Measurements from ENCODE around the gene ZNF423.

The ZNF423 gene

DNA sequence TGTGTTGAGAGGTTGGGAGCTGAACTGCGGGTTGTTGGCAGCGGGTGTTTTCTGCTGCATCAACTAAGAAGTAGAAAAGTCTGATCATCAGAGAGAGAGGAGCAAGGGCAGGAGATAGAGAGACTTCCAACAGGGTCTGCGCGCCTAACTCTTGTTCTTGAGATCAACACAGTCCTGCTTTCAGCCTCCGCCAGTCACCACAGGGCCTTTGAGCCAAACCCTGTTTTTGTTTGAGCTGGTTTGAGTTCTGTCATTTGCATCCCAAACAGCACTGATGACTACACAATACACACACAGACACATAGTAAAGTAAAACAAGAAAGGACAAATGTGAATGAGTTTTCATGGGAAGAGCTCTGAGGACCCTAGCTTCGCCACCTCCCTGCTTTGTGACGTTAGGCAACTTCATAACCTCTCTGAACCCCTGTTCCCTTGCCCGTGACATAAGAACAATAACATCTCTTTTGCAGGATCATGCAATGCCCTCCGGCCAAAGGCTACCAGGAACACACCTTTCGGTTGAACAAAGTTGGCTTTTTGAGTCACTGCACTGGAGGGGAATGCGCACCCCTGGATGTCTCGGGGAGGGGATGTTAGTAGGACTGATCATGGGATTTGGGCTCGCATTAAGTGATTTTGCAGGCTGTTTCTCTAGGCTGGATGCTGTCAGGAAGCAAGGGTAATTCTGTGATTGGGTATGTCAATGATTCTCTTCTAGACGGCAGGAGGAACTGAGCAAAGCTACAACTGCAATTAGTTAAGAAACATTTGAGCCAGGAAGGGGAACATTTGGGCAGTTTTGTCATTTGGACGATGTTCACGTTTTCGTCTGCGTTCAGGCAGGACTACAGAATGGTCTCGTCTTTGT, 390.0 kb downstream of the ZNF423 start:
- H3K4me3 ChIP-seq (ENCODE audit: low read depth, low read length), result peak overlapping the region; percentile 72; the same call in 1 of the 2 replicates
- H3K36me3 ChIP-seq (ENCODE audit: control insufficient read depth, insufficient read depth, low read length), result no peaks in the 10 kb centered on the region
- H3K27ac ChIP-seq (ENCODE audit: low read depth, low read length), result no peak overlapping the region
- peaks cover 9% of the 10 kb centered on the region for H3K4me1 ChIP-seq (ENCODE audit: control insufficient read depth, insufficient read depth, low read length)
- H3K9ac ChIP-seq (ENCODE audit: low read length), result peak overlapping the region; percentile 46
- H3K9me3 ChIP-seq (ENCODE audit: control insufficient read depth, insufficient read depth, low read depth, low read length), result no peaks in the 10 kb centered on the region
- peaks cover 25% of the 10 kb centered on the region for H3K27me3 ChIP-seq (ENCODE audit: control insufficient read depth, insufficient read depth, low read length)

GRCh38 chr16:49464877-49465504, 390.9 kb downstream of the ZNF423 start:
- peaks cover 9% of the 10 kb centered on the region for H3K4me1 ChIP-seq (ENCODE audit: control insufficient read depth, insufficient read depth, low read length)

GRCh38 chr16:49464093-49464492, 391.8 kb downstream of the ZNF423 start:
- peaks cover 9% of the 10 kb centered on the region for H3K4me1 ChIP-seq (ENCODE audit: control insufficient read depth, insufficient read depth, low read length)
- no peaks in the 10 kb centered on the region for H3K9me3 ChIP-seq (ENCODE audit: control insufficient read depth, insufficient read depth, low read depth, low read length)
- H3K4me3 ChIP-seq (ENCODE audit: low read depth, low read length), result no peak overlapping the region
- H3K27ac ChIP-seq (ENCODE audit: low read depth, low read length), result no peak overlapping the region
- H3K36me3 ChIP-seq (ENCODE audit: control insufficient read depth, insufficient read depth, low read length), result no peaks in the 10 kb centered on the region
- peaks cover 25% of the 10 kb centered on the region for H3K27me3 ChIP-seq (ENCODE audit: control insufficient read depth, insufficient read depth, low read length)
- H3K9ac ChIP-seq (ENCODE audit: low read length), result no peak overlapping the region

More at GRCh38 chr16:49464877-49465504, 390.9 kb downstream of the ZNF423 start:
- H3K27me3 ChIP-seq (ENCODE audit: control insufficient read depth, insufficient read depth, low read length), result peaks cover 25% of the 10 kb centered on the region
- H3K36me3 ChIP-seq (ENCODE audit: control insufficient read depth, insufficient read depth, low read length), result no peaks in the 10 kb centered on the region
- no peak overlapping the region for H3K27ac ChIP-seq (ENCODE audit: low read depth, low read length)
- no peaks in the 10 kb centered on the region for H3K9me3 ChIP-seq (ENCODE audit: control insufficient read depth, insufficient read depth, low read depth, low read length)
- peak overlapping the region; percentile 72 for H3K4me3 ChIP-seq (ENCODE audit: low read depth, low read length)
- H3K9ac ChIP-seq (ENCODE audit: low read length), result peak overlapping the region; percentile 46

- peaks cover 9% of the 10 kb centered on the region for H3K4me1 ChIP-seq (ENCODE audit: control insufficient read depth, insufficient read depth, low read length)
- H3K4me3 ChIP-seq (ENCODE audit: low read depth, low read length), result no peak overlapping the region
- no peak overlapping the region for H3K9ac ChIP-seq (ENCODE audit: low read length)
- H3K9me3 ChIP-seq (ENCODE audit: control insufficient read depth, insufficient read depth, low read depth, low read length), result no peaks in the 10 kb centered on the region
- peaks cover 25% of the 10 kb centered on the region for H3K27me3 ChIP-seq (ENCODE audit: control insufficient read depth, insufficient read depth, low read length)
- no peaks in the 10 kb centered on the region for H3K36me3 ChIP-seq (ENCODE audit: control insufficient read depth, insufficient read depth, low read length)
- no peak overlapping the region for H3K27ac ChIP-seq (ENCODE audit: low read depth, low read length)
Measured at GRCh38 chr16:49463529-49463928, 392.4 kb downstream of the ZNF423 start.

- H3K27me3 ChIP-seq (ENCODE audit: control insufficient read depth, insufficient read depth, low read length), result peaks cover 25% of the 10 kb centered on the region
- no peak overlapping the region for H3K4me3 ChIP-seq (ENCODE audit: low read depth, low read length)
- no peak overlapping the region for H3K27ac ChIP-seq (ENCODE audit: low read depth, low read length)
Measured at GRCh38 chr16:49462989-49463371, 392.9 kb downstream of the ZNF423 start.

GRCh38 chr16:49462362-49462988, 393.4 kb downstream of the ZNF423 start:
- Histone ChIP-seq H3K9me3 (ENCODE audit: control insufficient read depth, insufficient read depth, low read depth, low read length) (no peaks in the 10 kb centered on the region), H3K4me1 (ENCODE audit: control insufficient read depth, insufficient read depth, low read length) (peaks cover 9% of the 10 kb centered on the region), H3K27ac (ENCODE audit: low read depth, low read length) (no peak overlapping the region), H3K9ac (ENCODE audit: low read length) (no peak overlapping the region), H3K36me3 (ENCODE audit: control insufficient read depth, insufficient read depth, low read length) (no peaks in the 10 kb centered on the region), H3K4me3 (ENCODE audit: low read depth, low read length) (no peak overlapping the region), H3K27me3 (ENCODE audit: control insufficient read depth, insufficient read depth, low read length) (peaks cover 25% of the 10 kb centered on the region)

More at GRCh38 chr16:49462989-49463371, 392.9 kb downstream of the ZNF423 start:
- Histone ChIP-seq H3K9ac (ENCODE audit: low read length) (no peak overlapping the region), H3K36me3 (ENCODE audit: control insufficient read depth, insufficient read depth, low read length) (no peaks in the 10 kb centered on the region), H3K9me3 (ENCODE audit: control insufficient read depth, insufficient read depth, low read depth, low read length) (no peaks in the 10 kb centered on the region), H3K4me1 (ENCODE audit: control insufficient read depth, insufficient read depth, low read length) (peaks cover 9% of the 10 kb centered on the region)

GRCh38 chr16:49461517-49461951, 394.4 kb downstream of the ZNF423 start:
- H3K9ac ChIP-seq (ENCODE audit: low read length), result no peak overlapping the region
- no peak overlapping the region for H3K27ac ChIP-seq (ENCODE audit: low read depth, low read length)
- H3K36me3 ChIP-seq (ENCODE audit: control insufficient read depth, insufficient read depth, low read length), result no peaks in the 10 kb centered on the region
- peaks cover 18% of the 10 kb centered on the region for H3K27me3 ChIP-seq (ENCODE audit: control insufficient read depth, insufficient read depth, low read length)
- no peak overlapping the region for H3K4me3 ChIP-seq (ENCODE audit: low read depth, low read length)
- H3K9me3 ChIP-seq (ENCODE audit: control insufficient read depth, insufficient read depth, low read depth, low read length), result no peaks in the 10 kb centered on the region
- H3K4me1 ChIP-seq (ENCODE audit: control insufficient read depth, insufficient read depth, low read length), result peaks cover 9% of the 10 kb centered on the region

DNA sequence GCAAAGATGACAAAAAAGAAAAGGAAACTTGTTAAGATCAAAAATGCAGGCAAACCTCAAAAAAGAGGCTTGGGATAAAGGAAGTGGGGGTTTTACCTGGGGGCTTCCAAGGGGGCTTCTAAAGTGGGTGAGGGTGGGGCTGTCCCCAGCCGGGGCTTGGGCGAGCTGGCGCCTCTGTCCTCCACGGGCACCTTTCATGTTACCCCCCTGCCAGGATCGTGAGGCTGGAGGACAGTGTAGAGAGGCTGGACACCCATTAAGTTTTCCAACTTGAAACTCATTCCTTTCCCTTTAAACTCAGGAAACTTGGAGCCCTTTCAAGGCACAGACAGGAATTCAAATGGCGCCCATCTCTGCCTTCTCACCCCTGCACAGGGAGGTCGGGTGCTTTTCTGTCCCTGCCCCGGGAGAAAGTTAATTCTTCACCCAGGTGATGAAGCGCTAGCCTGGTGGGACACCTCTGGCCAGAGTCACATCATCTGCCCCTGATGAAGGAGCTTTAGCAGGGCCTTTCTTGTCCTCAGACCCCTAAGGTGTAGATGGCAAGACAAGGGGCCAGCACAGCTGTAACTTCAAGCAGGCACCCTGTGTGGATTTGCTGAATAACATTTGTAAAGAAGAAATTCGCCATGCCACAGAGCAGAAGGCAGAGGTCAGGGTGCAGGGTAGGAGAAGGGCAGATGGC, 395.0 kb downstream of the ZNF423 start:
- Histone ChIP-seq H3K27ac (ENCODE audit: low read depth, low read length) (no peak overlapping the region), H3K9ac (ENCODE audit: low read length) (no peak overlapping the region), H3K4me1 (ENCODE audit: control insufficient read depth, insufficient read depth, low read length) (peaks cover 9% of the 10 kb centered on the region), H3K27me3 (ENCODE audit: control insufficient read depth, insufficient read depth, low read length) (peaks cover 12% of the 10 kb centered on the region), H3K9me3 (ENCODE audit: control insufficient read depth, insufficient read depth, low read depth, low read length) (no peaks in the 10 kb centered on the region), H3K36me3 (ENCODE audit: control insufficient read depth, insufficient read depth, low read length) (no peaks in the 10 kb centered on the region), H3K4me3 (ENCODE audit: low read depth, low read length) (no peak overlapping the region)

GRCh38 chr16:49459953-49460735, 395.8 kb downstream of the ZNF423 start:
- no peak overlapping the region for H3K9ac ChIP-seq (ENCODE audit: low read length)
- no peaks in the 10 kb centered on the region for H3K9me3 ChIP-seq (ENCODE audit: control insufficient read depth, insufficient read depth, low read depth, low read length)
- H3K27ac ChIP-seq (ENCODE audit: low read depth, low read length), result no peak overlapping the region
- H3K27me3 ChIP-seq (ENCODE audit: control insufficient read depth, insufficient read depth, low read length), result peaks cover 4% of the 10 kb centered on the region
- H3K4me1 ChIP-seq (ENCODE audit: control insufficient read depth, insufficient read depth, low read length), result peaks cover 3% of the 10 kb centered on the region
- H3K4me3 ChIP-seq (ENCODE audit: low read depth, low read length), result no peak overlapping the region
- no peaks in the 10 kb centered on the region for H3K36me3 ChIP-seq (ENCODE audit: control insufficient read depth, insufficient read depth, low read length)
